Purkinje cell (primary cell): ENCODE data around the gene FN3KRP. TPM values are rescaled to one million over a fixed set of nuclear protein-coding genes. Genes with fewer than 3 reads are reported as not detected.

ENCODE experiments used
- polyA plus RNA-seq: library from polyadenylated mRNA; unstranded; fragments of >200 nt; fragmentation: Nextera tagmentation; gene quantifications from 2 replicates; pipeline ENCODE4 v1.2.1, GENCODE V29; 2014

FN3KRP gene
- polyA plus RNA-seq = 11.7 and 15.5 TPM in 2 replicates

GRCh38 chr17:82716203-82717010 lies at the start of gene FN3KRP:
FN3KRP (plus strand) TSS chr17:82716706; CDS start chr17:82716756, 50 bp downstream.

GRCh38 chr17:82698065-82698973 lies 18.2 kb upstream of the FN3KRP start, which contains the start of gene RAB40B:
RAB40B (minus strand) TSS chr17:82698698; CDS start chr17:82698596, 102 bp downstream.

GRCh38 chr17:82734987-82735866 lies 18.7 kb downstream of the FN3KRP start, which contains the start of gene FN3K:
FN3K (plus strand) TSS chr17:82735615; CDS start chr17:82735637, 22 bp downstream.

GRCh38 chr17:82751571-82752370 lies 35.3 kb downstream of the FN3KRP start, which contains the start of gene TBCD:
TBCD (plus strand) TSS chr17:82752065; CDS start chr17:82752194, 129 bp downstream.

Other genes starting within 250 kb of the FN3KRP start
- 13.8 and 15.0 TPM in 2 replicates for gene FOXK2, start 197.0 kb upstream of the FN3KRP start, polyA plus RNA-seq
- gene WDR45B, start 68.3 kb upstream of the FN3KRP start, polyA plus RNA-seq = 9.6 and 12.0 TPM in 2 replicates
- 6.7 and 14.4 TPM in 2 replicates for gene RAB40B, start 18.0 kb upstream of the FN3KRP start, polyA plus RNA-seq
- 0.91 TPM in 1 of 2 replicates, not detected in the other for gene FN3K, start 18.9 kb downstream of the FN3KRP start, polyA plus RNA-seq
- 58.6 and 64.5 TPM in 2 replicates for gene TBCD, start 35.4 kb downstream of the FN3KRP start, polyA plus RNA-seq
- gene ZNF750, start 123.3 kb downstream of the FN3KRP start, polyA plus RNA-seq = not detected in 2 replicates